GM19372 (cell line): ENCODE measurements around the gene ME3.

Source experiments
- ATAC-seq: cut with Tn5 transposase; IDR thresholded peaks from one replicate; pipeline ENCODE4 v1.9.1; 2021; ENCODE audit warnings: mild to moderate bottlenecking, low read depth, moderate library complexity; ENCODE audit not compliant: unreplicated experiment

The ME3 gene

DNA sequence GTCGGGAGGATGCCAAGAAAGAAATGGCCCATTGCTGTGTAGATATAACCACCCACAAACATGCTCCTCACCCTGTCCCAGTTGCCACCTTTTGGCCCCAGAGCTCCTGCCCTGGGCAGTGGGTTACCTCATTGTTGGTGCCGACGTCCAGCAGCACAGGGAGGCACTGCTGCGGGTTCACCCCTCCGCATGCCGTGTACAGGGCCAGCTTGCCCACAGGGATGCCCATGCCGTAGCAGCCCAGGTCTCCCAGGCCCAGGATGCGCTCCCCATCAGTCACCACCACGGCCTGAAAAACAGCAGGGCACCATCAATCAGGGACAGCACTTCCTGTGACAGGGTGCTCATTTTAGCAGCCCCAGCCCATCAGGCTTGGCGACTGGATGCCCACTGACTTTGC, 174.6 kb downstream of the ME3 start:
- ATAC-seq: no peak

DNA sequence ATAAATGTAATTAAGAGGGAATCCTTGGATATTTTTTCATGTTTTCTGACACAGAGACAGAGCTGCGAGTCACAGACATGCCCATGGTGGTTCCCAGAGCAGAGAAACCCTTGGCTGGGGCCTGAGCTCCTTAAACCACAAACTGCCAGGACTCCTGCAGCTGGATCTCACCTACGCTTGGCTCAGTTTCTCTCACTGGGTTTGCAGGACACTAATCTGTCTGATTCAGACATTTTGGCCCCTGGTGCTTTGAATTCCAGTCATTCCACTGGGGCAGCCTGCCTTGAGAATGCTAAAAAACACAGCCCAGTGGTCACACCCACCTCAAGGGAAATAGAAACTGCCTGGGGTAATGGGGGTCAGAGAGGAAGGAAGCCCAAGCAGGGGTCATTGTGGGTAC, 175.1 kb downstream of the ME3 start:
- ATAC-seq: no peak

DNA sequence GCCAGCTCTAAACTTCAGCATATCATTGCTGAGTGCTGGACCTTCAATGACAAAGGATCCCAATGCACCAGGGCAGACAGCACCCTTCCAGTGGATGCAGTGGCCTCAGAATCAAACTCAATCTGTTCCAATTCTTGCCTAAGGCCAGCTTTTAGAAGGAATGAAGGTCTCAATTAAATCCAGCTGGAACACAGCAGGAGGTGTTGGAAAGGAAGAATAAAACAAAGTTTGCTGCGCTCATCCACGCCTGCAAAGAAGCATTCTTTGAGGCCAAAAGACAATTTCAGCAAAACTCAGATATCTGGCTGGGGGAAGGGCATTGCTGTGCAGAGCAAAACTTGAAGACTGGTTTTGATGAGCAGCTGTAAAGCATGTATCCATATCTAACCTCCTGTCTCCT, 177.1 kb downstream of the ME3 start:
- no peak for ATAC-seq

DNA sequence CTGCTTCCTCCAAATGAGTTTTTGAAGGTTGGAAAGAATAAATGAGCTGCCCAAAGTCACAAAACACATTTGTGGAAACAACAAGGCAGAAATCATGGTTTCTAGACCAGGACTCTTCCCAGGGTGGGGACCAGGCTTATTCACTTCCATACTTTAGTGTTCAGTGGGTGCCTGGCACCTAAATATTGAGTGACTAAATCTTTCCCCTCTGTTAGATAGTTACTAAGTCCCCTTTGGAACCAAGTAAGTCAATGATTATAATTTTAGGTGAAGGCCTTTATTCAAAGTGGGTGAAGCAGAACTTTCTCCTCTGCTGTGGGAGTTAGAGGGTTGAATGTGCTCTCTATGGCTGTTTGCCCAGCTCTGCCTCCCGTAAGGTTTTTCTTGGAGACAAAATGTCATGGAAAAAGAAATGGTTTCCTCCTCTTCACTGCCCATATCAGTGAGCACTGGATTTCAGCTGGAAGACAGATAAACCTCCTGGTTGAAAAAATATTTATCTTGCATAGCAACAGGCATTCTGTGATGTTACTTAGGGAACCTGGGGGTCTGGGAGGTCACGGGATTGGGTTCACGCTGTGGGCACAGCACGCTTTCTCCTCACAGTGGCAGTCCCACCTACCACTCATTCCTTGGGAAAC, 179.9 kb downstream of the ME3 start:
- no peak for ATAC-seq

DNA sequence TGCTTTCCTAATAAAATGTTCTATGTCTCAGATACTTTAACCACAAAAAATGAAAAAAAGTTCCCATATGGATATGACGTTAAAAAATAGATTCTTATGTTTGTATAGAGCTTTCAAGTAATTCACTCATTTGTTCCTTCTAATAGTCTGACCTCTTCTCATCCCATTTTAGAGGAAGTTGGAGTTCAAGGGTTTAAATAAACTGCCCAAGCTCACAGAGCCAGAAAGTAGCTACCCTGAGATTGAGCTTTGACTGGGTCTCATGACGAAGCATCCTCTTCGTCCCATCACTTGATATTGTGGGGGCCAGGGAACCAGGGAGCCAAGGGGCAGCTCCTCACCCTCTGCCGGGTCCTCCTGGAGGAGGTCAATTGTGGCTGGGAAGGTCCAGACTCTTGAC, 181.4 kb downstream of the ME3 start:
- ATAC-seq: no peak

DNA sequence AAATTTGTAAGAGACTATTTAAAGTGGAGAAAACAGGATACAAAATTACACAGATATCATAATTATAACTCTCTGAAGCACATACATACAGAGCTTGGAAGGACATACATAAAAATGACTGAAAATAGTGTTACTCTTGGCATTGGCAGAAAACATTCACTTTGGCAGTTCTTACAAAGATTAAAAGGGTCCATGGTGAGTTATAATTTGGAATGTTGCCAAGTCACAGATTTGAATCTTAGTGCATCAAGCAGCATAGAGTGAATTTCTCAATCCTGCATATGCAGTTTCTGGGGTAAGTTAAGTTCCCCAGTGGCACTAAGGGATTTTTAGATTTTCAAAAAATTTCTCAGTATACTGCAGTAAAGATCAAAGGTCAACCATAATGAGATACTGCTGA, 181.8 kb downstream of the ME3 start:
- no peak for ATAC-seq

DNA sequence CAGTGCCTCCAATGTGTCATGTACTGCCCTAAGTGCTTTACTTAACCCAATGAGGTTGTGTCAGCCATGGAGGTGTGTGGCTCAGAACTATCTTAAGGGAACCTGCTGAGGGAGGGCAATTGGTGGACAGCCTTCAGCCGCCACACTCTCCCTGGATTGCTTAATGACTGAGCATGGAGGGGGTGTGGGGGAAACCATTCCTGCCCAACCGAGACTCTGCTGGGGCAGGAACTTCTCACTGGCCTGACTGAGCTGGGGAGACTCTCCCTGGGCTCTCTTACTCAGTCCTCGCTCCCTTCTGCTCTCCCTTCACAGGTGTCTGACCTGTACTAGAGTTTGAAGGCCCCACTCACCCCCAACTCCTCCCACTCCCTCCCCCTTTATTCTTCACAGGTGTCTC, 183.0 kb downstream of the ME3 start:
- no peak for ATAC-seq

DNA sequence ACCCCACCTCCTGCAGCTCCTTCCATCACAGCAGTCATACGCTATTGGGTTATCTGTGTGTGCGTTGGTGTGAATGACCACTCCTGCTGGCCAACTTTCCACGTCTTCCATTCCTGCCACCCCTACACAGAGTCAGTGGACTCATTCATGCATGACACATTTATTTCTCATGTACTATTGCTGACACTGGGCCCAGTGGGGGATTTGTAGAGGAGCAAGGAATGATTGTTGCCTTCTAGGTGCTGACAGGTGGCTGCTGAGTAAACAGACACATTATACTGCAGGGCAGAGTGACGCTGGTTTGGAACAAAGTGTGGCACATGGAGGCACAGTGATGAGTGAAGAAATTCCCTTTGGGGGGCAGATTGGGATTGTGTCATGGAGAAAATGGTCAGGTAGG, 183.9 kb downstream of the ME3 start:
- ATAC-seq: no peak

DNA sequence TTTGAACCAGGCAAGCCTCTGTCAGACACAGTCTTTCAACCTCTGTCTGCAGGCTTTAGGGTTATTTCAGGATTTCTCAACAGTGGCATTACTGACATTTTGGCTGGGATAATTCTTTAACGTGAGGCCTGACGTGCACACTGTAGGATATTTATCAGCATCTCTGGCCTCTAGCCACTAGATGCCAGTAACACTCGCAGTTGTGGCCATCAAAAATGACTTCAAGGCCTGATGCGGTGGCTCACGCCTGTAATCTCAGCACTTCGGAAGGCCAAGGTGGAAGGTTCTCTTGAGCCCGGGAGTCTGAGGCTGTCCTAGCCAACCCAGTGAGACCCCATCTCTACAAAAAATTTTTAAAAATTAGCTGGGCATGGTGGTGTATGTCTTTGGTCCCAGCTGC, 184.7 kb downstream of the ME3 start:
- no peak for ATAC-seq

DNA sequence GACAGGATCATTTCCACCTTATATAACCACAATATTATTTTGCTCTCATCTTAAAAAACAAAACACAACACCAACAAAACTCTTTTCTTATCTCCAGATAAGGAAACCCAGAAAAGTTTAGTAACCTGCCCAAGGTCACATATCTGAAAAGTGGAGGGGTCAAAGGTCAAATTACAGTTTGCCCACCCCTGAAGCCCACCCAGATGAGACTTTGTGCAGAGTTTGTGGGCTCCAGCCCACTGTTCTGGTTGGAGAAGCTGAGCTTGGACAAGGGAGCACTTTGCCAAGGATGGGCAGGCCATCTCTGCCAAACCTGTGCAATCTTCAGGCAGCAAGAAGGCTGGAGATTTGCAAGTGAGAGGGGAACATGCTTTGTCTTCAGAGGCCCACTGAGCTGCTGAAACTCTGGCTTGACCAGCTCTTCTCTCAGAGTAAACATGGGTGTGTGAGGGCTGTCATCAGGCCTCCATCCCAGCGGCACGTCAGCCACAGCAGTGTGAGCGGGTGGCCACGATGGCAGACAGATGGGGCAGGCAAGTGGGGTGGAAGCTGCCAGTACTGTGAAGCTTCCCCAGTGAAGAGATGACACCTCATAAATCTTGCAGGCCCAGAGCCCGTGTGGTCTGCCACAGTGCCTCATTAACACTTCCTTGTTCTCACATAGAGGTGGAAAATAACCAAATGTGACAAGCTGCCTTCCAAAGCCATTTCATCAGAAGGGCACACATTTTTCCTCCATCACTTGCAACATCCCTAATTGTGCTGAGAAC, 186.0 kb downstream of the ME3 start:
- no peak for ATAC-seq

DNA sequence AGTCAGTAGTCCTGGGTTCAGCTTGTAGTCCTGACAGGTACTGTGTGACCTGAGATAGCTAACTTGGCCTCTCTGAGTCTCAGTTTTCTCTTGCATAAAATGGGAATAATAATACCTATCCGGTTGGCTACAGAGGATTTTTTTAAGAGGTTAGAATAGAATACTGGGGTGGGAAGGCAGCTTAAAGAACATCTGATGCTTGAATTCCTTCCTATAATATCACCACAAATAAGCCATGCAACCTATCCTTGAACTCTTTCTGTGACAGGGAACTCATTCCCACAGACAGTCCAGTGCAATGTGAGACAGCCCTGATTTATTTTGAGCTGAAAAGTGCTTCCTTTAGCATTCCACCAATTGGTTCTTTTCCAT, 187.6 kb downstream of the ME3 start:
- no peak for ATAC-seq

DNA sequence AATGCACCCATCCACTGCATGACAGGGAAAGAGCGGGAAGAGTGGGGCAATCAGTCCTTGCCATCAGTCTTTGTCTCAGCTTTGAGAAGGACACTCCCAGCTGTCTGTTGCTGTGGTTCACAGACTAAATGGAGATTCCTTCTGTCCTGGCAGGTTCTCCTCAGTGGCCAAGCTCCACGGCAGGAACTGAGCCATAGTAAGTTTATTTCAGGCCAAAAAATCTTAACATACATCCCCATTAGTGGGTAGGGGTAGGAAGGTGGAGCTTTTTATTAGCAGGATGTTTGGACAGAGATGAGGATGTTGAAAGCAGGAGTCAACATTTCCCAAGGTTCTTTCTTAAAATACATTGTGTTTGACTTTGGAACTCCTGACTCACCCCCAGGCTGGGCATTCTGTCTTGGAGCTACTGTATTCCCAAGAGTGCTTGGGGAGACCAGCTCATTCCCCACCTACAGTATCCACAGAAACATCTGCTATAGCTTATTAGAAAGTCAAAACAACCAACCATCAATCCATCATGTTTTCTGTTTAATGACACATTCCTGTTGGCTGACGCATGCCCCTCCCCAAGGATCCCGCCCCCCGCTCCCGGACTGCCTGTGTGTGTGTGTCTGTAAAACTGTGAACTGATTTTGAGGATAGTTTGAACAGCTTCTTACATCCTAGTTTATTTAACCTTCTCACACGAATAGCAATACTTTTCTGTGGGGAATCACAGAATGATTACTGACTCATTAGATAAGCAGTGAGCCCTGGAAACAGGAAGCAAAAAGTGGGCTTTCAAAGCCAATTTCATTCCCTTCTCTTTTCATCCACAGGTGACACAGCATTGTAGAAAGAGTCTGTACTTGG, 188.2 kb downstream of the ME3 start:
- ATAC-seq: no peak

DNA sequence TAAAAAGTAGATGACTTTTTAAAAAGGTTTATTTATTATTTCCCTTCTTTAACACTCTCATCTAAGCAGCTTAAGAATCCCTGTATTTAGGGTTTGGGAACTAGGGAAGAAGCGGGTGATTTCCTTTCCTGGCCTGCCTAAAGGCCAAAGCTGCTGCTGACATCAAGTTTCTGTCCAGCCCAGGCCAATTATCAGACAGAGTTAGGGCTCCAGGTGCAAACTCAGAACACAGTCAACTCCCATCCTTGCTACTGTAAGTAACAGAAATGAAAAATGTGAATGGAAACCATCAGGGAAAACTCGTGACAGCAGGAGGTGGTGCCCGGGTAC, 188.8 kb downstream of the ME3 start:
- no peak for ATAC-seq

DNA sequence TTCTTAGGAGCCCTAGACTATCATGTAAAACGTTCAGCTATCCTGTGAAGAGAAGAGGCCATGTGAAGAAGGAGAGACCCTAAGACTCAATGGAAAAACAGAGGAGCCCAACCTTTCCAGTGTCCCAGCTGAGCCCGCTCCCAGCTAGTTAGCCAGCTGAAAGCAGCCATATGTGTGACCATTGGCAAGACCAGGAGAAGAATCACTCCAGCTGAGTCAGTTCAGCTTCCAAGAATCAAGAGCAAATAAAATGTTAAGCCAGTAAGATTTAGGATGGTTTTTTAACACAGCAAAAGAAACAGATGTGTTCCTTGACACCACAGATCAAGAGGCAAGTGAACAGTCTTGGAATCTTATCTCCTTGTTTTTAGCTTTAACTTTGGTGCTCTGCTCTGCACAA, 189.7 kb downstream of the ME3 start:
- no peak for ATAC-seq

DNA sequence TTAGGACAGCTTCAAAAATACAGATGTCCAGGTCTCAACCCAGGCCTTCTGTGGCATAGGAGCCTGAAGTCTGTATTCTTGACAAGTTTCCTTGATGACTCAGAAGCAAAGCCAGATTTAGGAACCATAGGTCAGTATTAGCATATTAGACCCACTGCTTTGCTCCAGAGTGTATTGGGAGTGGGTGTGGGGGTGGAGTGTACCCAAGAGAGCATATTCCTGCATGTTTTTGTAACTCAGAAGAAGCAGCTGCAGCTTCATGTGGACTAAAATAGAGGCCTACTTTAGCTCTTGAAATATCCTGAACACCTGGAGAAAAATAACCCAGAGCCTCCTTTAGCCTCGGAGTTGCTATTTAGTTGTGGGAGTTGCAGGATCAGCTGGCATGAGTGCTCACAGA, 191.0 kb downstream of the ME3 start:
- ATAC-seq: no peak

DNA sequence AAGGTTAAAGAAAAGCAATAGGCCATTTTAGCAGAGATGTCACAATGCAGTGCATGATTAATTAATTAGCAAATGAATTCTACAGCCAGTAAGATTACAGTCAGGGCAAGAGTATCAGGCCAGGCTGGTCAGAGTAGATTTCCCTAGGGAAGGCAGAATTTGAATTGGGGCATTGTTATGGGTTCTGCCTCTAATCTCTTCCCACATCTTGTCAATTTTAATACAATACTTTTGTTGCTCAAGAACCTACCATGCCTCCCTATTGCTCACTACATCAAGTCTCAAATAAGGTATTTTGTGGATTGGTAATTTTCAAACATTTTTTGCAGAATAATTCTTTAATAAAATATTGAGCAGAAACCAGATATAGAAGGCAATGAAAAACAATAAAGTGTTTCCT, 194.1 kb downstream of the ME3 start:
- ATAC-seq: no peak

DNA sequence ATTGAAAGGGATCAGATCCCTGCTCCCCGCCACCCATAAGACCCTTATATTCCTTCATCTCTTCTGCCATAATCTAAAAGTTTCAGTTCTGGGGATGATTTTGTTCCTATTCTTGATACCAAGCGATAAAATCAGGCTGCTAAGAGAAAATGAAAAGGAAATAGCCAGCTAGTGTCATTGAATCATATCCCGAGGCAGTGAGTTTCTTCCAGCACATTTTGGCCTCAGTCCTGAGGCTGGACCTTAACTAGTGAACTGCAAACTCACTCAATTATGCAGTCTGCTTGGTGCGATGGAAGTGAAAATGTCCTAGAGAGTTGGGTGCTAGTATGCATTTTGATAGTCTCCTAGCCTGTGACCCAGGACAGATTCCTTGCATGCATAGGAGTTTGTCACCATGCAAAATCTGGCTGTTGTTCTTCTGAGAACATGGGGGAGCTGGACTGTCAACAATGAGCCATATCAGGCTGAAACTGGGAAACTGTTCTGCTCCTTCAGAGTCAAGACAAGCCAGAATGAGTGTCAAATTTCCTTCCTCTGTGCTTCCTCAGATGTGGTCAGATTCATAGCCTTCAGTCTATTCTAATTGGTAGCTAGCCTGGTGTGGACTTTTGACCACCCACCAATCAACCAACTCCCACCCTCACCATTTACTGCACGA, 194.8 kb downstream of the ME3 start:
- no peak for ATAC-seq

DNA sequence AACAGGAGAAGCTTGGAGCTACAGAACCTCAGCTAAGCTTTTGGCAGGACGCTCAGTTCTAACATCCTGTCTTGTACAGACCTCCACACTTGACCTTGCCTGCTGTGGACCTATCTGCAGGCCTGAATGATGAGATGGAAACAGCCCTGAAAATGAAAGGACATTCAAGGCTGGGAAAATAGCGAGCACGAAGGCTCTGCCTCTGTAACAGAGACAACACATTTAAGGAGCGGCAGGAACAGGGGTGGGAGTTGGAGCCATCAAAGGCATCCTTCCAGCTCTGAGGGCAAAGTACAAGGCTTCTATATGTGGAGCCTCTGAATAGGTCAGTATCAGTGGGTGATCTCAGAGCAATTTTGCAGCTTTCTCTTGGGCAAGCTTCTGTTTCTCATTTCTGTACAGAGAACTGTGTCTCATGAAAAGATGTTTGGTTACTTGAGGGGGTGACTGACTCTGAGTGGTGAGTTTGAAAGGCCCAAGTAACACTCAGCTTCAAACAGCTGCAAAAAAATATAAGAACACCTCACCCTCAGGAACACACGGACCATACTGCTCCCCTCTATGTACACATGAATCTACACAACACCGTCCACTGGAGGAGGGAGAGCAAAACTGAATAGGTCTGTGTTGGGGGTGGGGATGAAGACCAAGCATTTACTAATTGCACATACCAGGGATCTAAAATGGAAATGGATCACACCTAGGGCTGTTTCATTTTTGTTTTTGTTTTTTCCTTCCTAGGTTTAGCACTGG, 196.1 kb downstream of the ME3 start:
- no peak for ATAC-seq

DNA sequence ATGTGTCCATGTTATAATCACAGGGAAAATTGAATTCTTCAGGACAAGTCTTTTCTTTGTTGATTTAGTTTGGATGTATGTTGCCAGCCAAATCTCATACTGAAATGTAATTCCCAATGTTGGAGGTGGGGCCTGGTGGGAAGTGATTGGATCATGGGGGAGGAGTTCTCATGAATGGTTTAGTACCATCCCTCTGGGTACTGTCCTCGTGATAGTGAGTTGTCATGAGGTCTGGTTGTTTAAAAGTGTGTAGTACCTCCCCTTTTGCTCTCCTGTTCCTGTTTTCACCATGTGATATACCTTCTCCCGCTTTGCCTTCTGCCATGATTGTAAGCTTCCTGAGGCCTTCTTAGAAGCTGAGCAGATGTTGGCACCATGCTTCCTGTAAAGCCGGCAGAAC, 197.4 kb downstream of the ME3 start:
- ATAC-seq: no peak

DNA sequence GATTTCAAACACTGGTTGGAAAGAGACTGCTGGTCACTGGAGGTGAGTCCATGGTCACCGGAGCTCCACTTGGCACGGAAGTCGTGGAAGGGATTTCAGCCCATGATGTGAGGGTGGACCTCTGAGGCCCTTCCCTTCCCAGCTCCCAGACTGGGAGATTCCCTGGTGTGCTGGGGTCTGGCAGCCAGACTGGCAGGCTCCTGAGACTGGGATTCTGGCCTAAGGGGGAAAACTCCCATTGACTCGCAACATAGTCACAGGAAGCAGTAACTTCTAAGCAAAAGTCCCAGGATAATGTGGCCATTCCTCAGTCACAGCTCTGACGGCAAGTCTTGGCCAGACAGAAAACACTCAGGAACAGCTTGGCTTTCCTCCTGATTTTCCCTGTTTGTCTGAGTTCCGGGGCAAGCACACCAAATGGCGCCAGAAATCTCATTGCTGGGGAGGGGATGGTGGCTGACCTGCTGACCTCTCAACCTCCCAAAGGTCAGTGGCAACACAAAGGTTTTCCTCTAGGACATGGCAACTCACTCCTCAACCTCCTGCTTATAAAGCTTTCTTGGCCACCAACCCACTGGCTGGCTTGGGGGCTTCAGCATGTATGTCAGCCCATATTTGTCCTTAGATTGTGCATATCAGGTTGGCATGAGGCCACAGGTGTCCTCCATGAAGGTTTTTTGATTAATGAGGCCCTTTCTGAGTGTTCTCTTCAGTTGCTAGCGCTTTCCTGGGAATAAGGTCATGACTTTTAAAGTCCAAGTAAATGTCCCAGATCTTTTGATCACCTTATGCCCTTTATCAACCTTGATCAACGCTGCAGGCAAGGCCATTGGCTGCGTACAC, 198.2 kb downstream of the ME3 start:
- ATAC-seq: no peak
